Anterior cingulate cortex (tissue), 58 donors: ENCODE data around the gene MRPL49.
"Not testable (repeated sequence)": the region's sequence is repeated elsewhere in the genome, so short reads cannot be mapped to it uniquely, and the experiment has no call there.

Source experiments
- DNase-seq, 58 donors: peaks; one replicate each; lab custom pipeline; 2025; lab: John Stamatoyannopoulos, UW

Gene MRPL49

DNA sequence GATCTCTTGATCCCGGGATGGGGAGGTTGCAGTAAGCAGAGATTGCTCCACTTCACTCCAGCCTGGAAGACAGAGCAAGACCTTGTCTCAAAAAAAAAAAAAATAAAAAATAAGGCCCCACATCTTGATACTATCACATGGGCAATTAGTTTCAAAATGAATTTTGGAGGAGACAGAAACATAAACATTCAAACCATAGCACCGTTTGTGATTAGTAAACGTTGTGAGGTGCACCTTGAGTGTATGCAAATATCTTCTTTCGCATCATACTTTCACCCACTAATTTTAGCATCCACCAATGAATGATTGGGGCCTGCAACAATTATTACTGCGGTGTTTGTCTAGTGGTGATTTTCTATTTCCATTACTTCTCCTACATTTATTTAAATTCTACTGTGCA, 36.9 kb downstream of the MRPL49 start:
- DNase-seq, result no peak

GRCh38 chr11:65160643-65161042, 38.5 kb downstream of the MRPL49 start:
- DNase-seq, result no peak

DNA sequence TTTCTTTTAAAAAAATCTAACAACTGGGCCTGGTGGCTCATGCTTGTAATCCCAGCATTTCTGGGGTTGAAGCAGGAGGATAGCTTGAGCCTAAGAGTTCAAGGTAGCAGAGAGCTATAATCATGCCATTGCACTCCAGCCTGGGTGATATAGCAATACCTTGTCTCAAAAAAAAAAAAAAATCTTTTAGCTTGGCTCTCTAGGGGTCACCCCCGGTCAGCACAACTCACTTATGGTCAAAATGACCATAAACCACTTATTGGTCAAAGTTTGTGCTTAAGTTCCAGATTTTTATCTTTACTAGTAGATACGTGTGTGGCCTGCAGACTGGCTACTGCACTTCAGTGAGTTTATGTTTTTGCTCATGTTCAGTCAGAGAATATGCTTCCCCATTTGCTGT, 41.6 kb downstream of the MRPL49 start:
- DNase-seq, result no peak

GRCh38 chr11:65165410-65166317, 43.5 kb downstream of the MRPL49 start:
- DNase-seq, result no peak

DNA sequence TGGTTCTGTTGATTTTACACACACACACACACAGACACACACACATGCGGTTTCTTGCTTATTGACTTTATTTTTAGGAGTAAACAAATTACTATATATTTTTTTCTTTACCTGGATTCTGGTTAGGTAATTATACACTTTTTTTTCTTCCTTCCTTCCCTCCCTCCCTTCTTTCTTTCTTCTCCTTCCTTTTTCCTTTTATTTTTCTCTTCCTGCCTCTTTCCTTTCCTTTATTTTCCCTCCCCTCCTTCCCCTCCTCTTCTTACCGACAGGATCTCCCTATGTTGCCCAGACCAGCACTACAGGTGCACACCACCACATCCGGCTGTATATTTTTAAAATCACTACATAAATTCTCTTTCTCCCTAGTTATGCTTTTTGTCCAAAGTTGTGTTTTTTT, 44.8 kb downstream of the MRPL49 start:
- DNase-seq, result no peak

DNA sequence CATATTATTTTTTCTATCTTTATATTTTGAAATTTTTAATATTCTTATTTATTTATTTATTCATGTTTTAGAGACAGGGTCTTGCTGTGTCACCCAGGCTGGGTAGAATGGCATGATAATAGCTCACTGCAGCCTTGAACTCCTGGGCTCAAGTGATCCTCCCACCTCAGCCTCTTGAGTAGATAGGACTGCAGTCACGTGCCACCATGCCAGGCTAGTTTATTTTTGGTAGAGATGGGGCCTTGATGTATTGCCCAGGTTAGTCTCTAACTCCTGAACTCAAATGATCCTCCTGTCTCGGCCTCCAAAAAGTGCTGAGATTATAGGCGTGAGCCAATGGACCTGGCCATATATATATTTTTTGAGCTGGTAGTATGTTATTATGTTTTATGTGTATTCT, 45.5 kb downstream of the MRPL49 start:
- no peak for DNase-seq

- no peak for DNase-seq
Observed at GRCh38 chr11:65169164-65169641, 47.1 kb downstream of the MRPL49 start.

GRCh38 chr11:65170058-65170534, 48.0 kb downstream of the MRPL49 start, which contains the start of gene SPDYC:
TSS of gene SPDYC (plus strand) at chr11:65170233. CDS start at chr11:65171358, 1,125 bp downstream.
- DNase-seq, result no peak

DNA sequence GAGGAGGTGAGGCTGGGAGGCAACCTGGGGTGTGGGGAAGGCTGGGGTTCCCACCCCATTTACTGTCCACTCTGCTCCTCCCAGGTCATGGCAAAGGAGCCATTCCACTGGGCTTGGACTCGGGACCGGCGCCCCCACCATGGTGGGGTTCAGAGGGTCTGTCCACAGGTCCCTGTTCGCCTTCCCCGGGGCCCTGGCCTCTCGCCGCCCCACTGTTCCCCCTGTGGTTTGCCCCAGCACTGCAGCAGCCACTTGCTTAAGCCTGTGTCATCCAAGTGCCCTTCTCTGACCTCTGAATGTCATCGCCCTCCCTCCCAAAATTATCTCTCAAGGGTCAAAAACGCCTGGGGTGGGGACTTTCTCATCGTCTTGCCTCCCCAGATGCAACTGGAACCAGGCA, 50.5 kb downstream of the MRPL49 start:
- no peak for DNase-seq

DNA sequence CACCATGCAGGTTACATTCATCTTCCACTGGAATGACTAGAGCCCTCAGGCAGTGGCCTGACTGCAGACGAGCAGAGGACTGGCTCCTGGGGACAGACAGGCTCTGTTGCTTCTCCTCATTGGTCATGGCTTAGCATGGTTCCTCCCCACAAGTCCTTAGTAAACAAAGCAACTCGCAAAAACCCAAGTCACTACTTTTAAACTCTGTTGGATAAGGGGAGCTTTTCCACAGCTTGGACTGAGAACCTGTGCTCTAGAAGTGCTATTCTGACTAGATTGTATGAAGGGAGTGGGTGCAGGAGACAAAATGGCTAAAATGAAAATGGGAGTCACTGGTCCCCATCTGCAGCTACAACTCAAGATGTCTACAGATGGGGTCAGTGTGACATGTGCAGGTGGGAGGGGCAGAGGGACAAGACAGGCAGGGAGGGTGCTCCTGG, 52.5 kb downstream of the MRPL49 start:
- DNase-seq, result not testable (repeated sequence)
